GM03348 (cell line): ENCODE data around the gene CHN1.

Experiments
- DNase-seq: peaks from one replicate; pipeline ENCODE4 v3.0.0; 2012; ENCODE audit warnings: low spot score

The CHN1 gene, protein sequence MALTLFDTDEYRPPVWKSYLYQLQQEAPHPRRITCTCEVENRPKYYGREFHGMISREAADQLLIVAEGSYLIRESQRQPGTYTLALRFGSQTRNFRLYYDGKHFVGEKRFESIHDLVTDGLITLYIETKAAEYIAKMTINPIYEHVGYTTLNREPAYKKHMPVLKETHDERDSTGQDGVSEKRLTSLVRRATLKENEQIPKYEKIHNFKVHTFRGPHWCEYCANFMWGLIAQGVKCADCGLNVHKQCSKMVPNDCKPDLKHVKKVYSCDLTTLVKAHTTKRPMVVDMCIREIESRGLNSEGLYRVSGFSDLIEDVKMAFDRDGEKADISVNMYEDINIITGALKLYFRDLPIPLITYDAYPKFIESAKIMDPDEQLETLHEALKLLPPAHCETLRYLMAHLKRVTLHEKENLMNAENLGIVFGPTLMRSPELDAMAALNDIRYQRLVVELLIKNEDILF

DNA sequence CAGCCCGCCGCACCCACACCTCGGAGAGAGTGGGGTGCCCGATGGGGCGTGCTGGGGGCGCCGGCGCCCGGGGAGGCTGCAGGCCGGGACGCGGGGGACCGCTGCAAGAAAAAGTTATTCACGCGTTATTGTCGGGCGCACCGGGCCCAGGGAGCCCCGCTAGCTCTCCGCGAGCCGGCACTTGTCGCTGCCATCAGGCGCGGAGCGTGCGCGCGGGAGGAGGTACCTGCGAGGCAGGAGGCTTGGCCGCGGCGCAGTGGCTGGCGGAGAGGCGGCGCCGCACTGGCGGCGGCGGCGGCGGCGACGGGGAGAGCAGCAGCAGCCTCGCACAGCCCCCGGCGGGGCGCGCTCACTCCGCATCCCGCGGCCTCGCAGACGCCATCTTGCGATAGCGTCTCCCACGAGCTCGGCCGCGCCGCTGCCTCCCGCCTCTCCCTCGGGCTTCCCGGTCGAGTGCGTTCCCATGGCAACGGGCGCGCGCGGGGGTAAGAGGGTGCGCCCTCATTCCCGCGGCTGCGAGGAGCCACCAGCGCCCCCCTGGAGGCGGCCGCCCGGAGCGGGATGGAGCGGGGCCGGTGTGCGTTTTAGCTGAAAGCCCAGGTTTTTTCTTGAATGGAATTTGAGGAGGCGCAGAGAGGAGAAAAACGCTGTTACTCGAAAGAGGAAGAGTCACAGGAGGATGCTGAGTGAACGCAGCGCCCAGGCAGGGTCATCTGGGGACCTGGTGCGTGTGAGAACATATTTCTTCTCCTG is at the start of gene CHN1:
Gene CHN1 (minus strand): TSS at position 402 of the 753 bp plus-strand sequence. CDS start 469 bp downstream, outside the sequence.
- DNase-seq: peak; percentile 92

DNA sequence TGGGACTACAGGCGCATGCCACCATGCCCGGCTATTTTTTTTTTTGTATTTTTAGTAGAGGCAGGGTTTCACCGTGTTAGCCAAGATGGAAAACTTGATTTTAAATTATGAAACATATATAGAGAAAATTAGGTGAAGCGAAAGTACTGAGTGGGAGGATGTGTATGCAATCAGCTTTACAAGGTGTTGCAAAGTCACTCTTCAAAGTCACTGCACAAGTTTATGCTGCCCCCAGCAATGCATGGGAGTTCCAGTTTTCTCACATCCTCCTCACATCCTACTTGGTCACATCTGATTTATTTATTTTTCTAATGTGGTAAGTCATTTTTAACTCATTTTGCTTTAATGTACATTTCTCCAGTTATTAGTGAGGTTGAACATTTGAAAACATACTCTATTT is 49.2 kb upstream of the CHN1 start:
- DNase-seq: no peak

DNA sequence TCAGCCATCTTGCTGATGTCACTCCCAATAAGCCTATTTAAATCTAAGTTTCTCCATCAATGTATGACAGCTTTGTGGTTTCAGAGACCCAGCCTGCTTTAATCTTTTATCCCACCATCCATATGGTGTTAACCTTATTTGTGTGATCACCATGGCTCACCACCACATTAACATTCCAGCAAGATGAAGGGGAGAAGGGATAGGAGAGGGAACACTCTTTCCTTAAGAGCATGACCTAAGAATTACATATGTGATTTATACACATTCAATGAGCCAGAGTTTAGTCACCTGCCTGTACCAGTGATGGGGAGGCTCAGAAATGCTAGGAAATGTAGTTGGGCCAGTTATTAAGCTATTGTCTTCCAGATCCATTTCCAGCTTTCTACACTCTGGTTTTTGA is 44.5 kb upstream of the CHN1 start:
- DNase-seq: no peak

DNA sequence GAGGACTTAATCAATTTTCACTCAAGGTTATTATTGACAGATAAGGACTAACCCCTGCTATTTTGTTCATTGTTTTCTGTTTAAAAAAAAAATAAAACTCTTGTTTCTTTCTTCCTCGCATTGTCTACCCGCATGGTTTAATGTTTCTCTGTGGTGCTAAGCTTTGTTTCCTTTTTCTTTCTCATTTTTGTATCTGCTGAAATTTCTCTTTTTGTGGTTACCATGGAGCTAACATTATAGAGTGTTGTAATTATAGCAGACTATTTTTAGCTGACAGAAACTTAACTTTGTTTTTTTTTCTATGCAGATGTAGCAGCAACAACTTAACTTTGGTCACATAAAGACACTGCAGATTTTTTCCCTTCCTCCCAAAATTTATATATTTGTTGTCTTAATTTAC is 43.1 kb upstream of the CHN1 start:
- no peak for DNase-seq

DNA sequence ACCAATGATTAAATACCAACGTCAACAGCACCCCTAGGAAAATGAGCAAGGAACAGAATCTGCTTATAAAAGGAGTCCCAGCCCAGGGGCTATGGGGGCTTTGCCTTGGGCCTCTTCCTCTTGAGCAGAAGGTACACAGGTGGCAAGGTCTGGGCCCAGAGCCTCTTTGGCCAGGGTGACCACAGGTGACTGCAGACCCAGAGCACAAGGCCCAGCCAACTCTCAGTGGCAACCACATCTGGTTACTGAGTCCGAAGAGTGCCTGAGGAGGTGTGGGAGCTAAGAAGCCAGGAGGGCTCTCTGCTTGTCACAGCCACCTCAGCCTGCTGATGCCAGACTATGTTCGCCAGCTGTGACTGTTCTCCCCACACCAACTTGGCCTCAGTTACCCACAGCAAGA is 34.3 kb upstream of the CHN1 start:
- no peak for DNase-seq

DNA sequence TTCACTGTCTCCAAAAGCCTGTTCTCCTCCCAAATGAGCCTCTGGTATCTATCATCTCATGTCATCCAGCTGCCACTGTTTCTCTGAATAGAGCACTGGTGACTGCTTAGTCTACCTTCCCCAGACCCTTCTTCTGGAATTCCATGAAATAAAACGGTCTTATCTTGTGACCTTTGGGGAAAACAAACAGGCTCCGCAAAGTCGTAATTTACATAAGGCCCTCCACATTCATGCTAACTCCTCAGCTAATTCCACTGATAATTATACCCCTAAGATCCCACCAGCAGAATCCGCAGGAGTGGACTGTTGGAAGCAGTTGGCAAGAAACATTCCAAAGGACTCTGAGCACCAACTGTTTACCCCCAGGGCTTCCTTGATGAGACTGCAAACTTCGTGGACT is 33.9 kb upstream of the CHN1 start:
- no peak for DNase-seq

DNA sequence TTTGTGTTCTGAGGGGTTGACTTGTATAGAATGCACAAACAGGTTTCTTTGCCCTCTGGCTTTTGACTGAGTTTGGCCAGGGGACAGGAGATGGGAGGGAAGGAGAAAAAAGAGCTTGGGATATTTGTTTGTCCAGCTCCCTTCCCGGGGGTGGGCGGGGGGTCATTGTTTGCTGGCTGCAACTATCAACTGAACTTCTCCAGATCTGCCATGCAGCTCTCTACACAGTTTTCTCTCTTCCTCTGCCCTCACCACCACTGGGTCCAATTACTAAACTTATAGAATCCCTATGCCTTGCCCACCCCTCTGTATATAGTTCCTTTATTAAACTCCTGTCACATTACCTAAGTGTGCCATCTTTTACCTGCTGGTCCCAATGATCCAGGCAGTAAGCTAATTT is 32.8 kb upstream of the CHN1 start:
- DNase-seq: no peak

DNA sequence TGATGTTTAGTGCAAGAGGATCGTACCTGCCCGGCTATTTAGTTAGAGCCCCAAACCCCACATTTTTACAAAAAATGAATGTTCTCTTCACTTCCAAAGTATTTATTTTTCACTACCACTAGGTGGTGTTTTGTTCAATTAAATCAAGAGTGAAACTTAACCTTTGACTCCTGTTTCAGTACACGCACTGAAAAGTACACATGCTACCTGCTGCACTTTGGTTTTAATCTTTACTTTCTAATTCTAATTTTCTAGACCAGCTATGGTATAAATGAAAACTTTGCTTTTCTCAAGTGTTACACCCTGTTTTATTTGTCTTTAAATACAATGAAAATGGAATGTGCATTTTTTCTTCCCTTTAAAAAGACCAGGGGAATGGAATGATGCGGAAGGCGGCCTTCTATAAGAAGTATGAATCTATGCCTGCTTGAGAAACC is 31.4 kb upstream of the CHN1 start:
- DNase-seq: peak; percentile 46

DNA sequence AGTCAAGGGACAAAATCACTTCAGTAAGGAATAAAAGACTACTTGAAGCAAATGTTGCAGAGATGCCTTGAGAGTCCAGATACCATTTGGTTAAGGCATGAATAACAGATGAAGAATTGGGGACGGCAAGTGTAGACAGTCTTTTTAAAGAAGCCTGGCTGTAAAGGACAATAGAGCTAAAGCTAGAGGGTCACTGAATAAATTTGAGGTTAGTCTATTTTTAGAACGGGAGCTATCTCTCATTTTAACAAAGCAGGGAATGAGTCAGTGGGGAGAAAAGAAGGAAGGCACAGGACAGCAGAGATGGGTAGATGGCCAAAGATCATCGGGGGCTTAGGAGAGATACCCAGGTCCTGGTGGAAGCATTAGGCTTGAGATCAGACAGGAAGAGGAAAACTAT is 30.6 kb upstream of the CHN1 start:
- no peak for DNase-seq

DNA sequence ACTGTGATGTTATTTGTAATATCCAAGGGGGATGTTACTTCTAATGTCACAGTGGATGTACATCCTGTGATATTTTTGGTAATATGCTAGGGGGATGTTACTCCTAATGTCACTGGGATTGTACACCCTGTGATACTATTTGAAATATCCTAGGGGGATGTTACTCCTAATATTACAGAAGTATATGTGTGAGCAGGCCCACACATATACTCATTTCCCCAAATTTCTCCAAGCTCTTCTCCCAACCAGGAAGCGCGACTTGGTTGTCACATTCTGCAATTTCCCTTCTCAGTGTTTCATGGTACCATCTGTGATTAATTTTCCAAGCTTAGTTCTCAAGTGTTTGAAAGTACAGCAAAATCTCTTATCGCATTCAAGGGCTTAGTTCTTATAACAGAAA is 29.5 kb upstream of the CHN1 start:
- no peak for DNase-seq

DNA sequence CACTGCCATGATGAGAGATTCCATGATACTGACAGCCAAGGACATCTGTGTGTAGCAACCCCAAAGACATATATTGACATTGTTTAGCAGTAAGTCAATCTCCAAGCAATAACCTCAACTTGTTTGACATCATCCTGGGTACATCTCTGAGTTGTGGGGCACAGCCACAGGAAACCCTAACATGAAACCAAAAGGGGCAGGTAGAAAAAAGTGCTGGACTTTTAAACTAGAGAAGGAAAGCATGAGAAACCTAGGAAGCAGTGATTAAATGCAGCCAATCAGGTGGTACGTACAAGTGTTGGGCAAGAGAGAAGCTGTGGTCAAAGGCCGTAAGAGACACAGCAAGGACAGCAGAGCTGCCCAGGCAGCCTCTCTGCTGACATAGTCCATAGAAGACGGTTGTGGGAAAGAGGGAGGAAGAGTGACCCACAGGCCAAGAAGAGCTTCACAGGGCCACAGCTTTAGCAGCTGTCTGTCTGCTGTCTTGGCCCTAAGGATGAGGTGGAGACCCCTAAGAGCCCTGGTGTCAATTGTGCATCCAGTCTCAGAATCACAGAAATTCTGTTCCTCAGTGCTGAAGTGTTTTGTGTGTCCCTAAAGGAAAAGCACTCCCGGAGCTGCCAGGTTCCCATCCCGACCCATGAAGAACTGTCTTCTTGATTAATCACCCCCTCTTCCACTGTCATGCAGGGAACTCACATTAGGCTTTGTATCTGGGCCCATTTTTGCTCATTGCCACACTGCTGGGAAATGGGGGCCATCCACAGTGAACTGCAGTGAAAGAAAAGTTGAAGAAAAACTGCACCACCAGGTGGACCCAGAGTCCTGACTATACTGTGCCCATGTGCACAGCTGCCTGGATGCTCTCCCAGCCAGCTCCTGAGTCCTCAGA is 25.4 kb upstream of the CHN1 start:
- peak; percentile 59 for DNase-seq

DNA sequence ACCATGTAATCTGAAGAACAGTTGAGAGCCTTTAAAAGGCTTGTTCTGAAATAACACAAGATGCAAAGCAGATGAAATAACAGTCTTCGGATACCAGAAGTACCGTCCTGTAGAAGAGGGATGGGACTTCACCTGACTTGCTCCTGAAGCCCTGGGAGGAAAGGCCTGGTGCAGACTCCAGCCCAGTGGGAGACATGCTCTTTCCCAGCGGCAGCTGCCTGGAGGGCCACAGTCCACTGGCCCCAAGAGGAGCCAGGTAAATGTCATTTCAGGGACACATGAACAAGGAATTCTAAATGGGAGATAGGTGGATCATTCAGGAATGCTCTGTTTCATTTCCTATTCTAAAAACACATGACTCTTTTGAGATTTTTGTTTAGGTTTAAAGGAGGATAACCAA is 22.6 kb upstream of the CHN1 start:
- no peak for DNase-seq

DNA sequence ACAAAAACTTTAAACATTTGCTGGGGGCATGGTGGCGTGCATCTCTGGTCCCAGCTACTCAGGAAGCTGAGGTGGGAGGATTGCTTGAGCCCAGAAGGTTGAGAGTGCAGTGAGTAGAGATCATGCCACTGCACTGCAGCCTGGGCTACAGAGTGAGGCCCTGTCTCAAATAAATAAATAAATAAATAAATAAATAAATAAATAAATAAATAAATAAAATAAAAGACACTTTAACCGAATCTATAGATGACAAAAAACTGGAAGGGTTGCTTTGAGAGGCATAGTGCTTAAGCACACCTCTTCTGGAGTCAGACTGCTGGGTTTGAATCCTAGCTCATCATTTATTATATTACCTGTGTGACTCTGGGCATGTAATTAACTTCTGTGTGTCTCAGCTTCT is 21.2 kb upstream of the CHN1 start:
- DNase-seq: no peak

DNA sequence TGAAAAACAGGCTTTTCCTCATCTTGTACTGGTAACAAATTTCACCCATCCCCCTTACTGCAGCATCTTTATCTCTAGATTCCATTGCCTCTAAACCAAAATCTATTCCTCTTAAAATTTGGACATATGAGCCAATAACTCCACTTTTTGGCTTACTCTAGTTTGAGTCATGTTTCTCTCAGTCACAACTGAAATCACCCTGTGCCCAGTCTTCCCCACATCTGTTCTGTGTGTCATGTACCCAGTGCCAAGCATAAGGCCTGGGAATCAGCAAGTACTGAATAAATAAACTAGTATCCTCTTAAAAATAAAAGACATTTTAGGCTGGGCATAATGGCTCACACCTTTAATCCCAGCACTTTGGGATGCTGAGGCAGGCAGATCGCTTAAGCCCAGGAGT is 20.8 kb upstream of the CHN1 start:
- peak; percentile 33 for DNase-seq

DNA sequence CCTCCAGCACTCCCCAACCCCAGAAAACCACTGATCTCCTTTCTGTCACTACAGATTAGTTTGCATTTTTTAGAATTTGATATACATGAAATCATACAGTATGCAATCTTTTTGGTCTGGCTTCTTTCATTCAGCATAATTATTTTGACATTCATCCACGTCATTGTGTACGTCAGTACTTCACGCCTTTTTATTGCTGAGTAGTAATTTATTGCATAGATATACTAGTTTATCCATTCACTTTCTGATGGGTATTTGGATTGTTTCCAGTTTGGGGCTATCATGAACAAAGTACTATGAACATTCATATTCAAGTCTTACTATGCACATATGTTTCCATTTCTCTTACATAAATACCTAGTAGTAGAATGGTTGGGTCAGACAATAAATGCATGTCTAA is 20.1 kb upstream of the CHN1 start:
- no peak for DNase-seq

DNA sequence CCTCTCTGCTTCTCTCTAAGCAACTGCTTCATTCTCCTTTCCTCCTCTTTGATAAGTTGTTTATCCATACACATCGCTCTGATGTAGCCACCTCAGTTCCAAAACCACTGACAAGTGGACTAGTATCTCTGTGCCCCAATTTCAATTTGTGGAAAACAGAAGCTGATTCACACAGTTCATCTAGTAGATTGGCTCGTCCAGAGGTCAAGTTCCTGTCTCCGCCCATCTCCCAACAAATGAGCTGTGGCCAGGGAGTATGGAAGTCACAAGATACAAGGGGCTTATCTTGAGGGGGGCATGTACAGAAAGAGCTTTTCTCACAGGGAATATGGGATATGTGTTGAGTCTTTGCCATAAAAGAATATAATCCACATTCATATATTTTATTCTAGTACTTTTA is 17.7 kb upstream of the CHN1 start:
- no peak for DNase-seq

DNA sequence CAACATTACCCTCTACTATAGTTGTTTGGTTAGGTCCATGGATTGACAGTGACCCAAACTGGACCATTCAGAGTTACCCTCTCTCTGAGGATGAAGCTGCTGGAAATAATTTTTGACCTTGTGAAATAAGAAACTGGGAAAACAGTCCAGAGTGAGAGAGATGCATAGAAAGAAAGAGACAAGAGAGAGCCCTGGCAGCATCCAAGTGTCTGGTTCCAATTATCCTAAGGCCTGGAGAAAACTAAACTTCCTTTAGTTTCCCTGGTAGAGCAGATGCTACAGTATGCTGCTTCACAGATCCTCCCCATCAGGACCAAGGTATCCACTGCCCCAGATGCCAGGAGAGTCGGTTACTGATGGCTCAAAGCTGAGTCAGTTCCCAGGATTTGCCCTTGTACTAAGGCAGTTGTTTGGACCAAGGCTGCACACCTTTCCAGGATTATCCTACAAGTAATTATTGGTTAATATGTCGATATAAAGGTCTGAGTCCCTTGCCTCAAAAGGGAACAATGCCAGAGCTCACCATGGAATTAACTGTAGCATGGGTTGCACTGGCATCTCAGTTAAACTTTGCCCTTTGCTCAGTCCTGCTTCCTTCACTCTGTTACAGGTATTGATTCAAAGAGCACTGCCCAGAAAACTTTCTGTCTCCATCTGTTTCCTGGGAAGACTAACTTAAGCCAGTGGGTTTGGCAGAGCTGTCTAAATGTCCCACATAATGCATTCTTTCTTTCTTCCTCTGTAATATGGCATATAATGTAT is 14.6 kb upstream of the CHN1 start:
- no peak for DNase-seq

DNA sequence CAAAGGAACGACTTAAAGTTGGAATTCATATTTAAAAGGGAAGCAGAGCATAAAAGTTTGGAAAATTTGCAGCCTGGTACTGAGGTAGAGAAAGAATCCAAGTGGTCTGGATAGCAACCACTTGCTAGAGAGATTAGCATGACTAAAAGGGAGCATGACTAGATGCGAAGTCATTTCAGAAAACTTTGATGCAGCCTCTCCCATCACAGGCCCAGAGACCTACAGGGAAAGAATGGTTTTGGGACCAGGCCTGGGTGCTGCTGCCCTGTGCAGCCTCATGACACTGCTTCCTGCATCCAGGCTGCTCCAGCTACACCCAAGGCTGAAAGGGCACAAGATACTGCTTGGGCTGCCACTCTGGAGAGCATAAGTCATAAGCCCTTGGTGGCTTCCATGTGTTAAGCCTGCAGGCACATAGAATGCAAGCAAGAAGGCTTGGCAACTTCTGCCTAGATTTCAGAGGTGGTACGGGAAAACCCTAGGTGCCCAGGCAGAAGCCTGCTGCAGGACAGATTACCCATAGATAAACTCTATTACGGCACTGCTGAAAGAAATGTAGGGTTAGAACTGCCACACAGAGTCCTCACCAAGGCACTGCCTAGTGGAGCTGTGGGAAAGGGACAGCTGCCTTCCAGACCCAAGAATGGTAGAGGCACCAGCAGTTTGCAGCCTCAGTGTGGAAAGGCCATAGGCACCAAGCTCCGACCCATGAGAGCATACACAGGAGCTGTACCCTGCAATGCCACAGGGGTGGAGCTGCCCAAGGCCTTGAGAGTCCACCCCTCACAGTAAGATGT is 12.6 kb upstream of the CHN1 start:
- DNase-seq: no peak

DNA sequence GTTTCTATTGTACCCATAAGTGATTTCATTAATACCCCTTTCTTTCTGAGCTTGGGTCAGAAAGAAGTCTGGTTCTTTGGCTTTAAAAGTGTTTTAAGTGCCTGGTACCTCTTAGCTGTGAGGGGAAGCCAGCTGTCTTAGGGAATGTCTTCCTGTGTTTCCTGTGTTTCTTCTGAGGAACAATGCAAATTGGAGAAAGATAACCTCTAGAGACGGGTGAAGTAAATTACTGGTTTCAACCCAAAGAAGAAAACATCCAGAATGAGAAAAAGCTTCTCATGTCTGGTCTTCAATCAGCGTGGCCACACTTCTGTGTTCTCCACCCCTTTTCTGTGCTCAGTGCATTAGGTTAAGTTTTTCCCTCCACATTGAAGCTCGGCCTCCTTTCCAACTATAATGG is 10.2 kb upstream of the CHN1 start:
- no peak for DNase-seq

DNA sequence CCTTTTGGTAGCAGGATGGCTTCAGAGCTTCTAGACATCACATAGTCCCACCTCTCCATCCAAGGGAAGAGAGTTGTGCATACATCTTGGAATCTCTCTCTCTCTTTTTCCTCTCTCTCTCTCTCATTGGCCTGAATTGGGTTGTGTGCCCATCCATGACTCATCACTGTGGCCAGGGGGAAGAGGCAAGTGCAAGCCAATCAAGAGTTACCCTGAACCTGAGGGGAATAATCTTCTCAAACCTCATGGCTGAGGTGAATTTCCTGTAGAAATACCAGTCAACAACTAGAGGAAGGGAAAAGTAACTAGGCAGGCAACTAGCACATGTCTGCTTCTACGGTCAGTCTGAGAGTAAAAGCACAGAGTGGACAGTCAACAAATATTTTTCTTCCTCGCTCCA is 7.3 kb upstream of the CHN1 start:
- no peak for DNase-seq

DNA sequence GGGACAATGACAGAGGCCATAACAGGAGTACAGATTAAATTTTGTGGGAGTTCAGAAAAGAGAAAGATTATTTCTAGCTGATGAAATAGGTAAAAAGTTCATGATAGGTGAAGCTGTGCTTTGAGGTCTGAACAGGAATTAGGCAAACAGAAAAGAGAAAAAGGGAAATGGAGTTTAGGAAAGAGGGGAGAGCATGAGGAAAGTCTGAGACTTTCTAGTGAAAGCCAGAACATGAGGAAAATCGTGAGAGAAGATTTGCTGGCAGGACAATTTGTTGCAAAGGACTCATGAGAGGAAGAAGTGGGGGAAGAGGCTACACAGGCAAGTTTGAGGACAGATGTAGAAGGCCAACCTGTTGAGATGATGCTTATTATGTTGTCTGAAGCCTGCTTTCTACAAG is 6.3 kb upstream of the CHN1 start:
- DNase-seq: no peak
